Right lobe of liver (tissue), 4 donors: Measurements from ENCODE around the gene CBX2.

Experiments used
- POLR2A ChIP-seq: fragments of 450-650 bp; IDR thresholded peaks from one replicate; pipeline ENCODE4 v1.6.1; 2017; ENCODE audit warnings: antibody characterized with exemption, mild to moderate bottlenecking
- TF ChIP-seq, protein P1 (sequence below), 4 donors: fragments of 200-600 bp in 3 of 4; fragments of 450-650 bp in 1 of 4; IDR thresholded peaks; one replicate each; pipeline versions ENCODE4 v1.5.1 to v1.8.0; 2016 to 2022; ENCODE audit warnings: antibody characterized with exemption in 4 of 4, mild to moderate bottlenecking in 2 of 4
- donor health status: DM: no; HTN: no; CAD: no.
- donor health status: DM: no; HTN: no; CAD: no.
- donor health status: DM: no; HTN: yes; CAD: no.

DNA sequence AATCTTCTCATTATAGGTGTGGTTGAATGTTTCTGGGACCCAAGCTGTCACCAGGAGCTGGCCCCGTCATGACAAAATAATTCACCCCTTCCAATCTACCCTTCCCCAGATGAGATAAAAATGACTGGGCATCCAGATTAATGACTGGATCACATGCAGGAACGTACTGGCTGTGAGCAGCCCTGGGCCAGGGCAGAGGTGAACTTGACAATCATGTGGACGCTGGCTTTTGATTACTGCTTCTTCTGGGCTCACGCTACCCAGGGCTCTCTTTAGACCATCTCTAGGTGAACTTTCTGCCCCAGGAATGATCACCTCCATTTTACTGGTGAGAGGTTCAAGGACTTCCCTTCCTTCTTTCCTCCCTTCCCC lies 43.0 kb downstream of the CBX2 start:
- TF ChIP-seq POLR2A = no peak
- TF ChIP-seq, protein P1, sequence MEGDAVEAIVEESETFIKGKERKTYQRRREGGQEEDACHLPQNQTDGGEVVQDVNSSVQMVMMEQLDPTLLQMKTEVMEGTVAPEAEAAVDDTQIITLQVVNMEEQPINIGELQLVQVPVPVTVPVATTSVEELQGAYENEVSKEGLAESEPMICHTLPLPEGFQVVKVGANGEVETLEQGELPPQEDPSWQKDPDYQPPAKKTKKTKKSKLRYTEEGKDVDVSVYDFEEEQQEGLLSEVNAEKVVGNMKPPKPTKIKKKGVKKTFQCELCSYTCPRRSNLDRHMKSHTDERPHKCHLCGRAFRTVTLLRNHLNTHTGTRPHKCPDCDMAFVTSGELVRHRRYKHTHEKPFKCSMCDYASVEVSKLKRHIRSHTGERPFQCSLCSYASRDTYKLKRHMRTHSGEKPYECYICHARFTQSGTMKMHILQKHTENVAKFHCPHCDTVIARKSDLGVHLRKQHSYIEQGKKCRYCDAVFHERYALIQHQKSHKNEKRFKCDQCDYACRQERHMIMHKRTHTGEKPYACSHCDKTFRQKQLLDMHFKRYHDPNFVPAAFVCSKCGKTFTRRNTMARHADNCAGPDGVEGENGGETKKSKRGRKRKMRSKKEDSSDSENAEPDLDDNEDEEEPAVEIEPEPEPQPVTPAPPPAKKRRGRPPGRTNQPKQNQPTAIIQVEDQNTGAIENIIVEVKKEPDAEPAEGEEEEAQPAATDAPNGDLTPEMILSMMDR (IDR thresholded peaks at IDR 0.05) = no peak
